H9 (cell line): ENCODE results near the gene ZNF425. TPM values are rescaled to one million over a fixed set of nuclear protein-coding genes. Genes with fewer than 3 reads are reported as not detected.

ENCODE experiments used
- DNase-seq: peaks from one replicate; pipeline ENCODE4 v3.0.0-alpha.2; 2017
- H2AFZ ChIP-seq: one replicate; pipeline ENCODE4 v1.6.1; 2013; ENCODE audit warnings: mild to moderate bottlenecking, low read length, control low read depth, moderate library complexity
- H2AK5ac ChIP-seq: 2 replicates; pipeline ENCODE4 v1.6.1; 2013; ENCODE audit warnings: low read length, control low read depth, mixed read lengths; ENCODE audit not compliant: insufficient read length
- H2BK120ac ChIP-seq: one replicate; pipeline ENCODE4 v1.6.1; 2013; ENCODE audit warnings: low read depth, mild to moderate bottlenecking, low read length, control low read depth, inconsistent platforms; ENCODE audit not compliant: poor library complexity, severe bottlenecking
- H2BK12ac ChIP-seq: 2 replicates; pipeline ENCODE4 v1.6.1; 2013; ENCODE audit warnings: low read length, control low read depth, mixed read lengths, low read depth; ENCODE audit not compliant: insufficient read length
- H2BK15ac ChIP-seq: 2 replicates; pipeline ENCODE4 v1.6.1; 2013; ENCODE audit warnings: low read depth, low read length, control low read depth
- H2BK20ac ChIP-seq: one replicate; pipeline ENCODE4 v1.6.1; 2013; ENCODE audit warnings: low read depth, mild to moderate bottlenecking, low read length, control low read depth, inconsistent platforms; ENCODE audit not compliant: poor library complexity, severe bottlenecking
- H2BK5ac ChIP-seq: 2 replicates; pipeline ENCODE4 v1.6.1; 2013; ENCODE audit warnings: low read length, control low read depth, mixed read lengths; ENCODE audit not compliant: insufficient read length
- H3K14ac ChIP-seq: 2 replicates; pipeline ENCODE4 v1.6.1; 2013; ENCODE audit warnings: low read length, control low read depth; ENCODE audit not compliant: insufficient read depth
- H3K18ac ChIP-seq: 2 replicates; pipeline ENCODE4 v1.6.1; 2013; ENCODE audit warnings: low read depth, mild to moderate bottlenecking, mixed read lengths, low read length, control low read depth; ENCODE audit not compliant: insufficient read length
- H3K23ac ChIP-seq: 2 replicates; pipeline ENCODE4 v1.6.1; 2013; ENCODE audit warnings: low read length, control low read depth, mixed read lengths, low read depth; ENCODE audit not compliant: insufficient read length
- H3K23me2 ChIP-seq: 2 replicates; pipeline ENCODE4 v1.6.1; 2013; ENCODE audit warnings: low read depth, mild to moderate bottlenecking, mixed read lengths, low read length, control low read depth; ENCODE audit not compliant: insufficient read length, poor library complexity, severe bottlenecking
- H3K27ac ChIP-seq: 2 replicates; pipeline ENCODE4 v1.5.1; 2013; ENCODE audit warnings: low read length, control low read depth, mixed read lengths, low read depth; ENCODE audit not compliant: insufficient read length
- H3K27me3 ChIP-seq: 2 replicates; pipeline ENCODE4 v1.6.1; 2013; ENCODE audit warnings: low read length, control low read depth, inconsistent platforms; ENCODE audit not compliant: insufficient read depth
- H3K4ac ChIP-seq: 2 replicates; pipeline ENCODE4 v1.6.1; 2013; ENCODE audit warnings: low read depth, mild to moderate bottlenecking, control low read depth, inconsistent platforms, low read length, moderate library complexity
- H3K4me1 ChIP-seq: 2 replicates; pipeline ENCODE4 v1.6.1; 2013; ENCODE audit warnings: low read length, control low read depth, inconsistent platforms; ENCODE audit not compliant: insufficient read depth
- H3K4me2 ChIP-seq: 2 replicates; pipeline ENCODE4 v1.6.1; 2013; ENCODE audit warnings: low read length, control low read depth, mixed read lengths; ENCODE audit not compliant: insufficient read length, insufficient read depth
- H3K56ac ChIP-seq: 2 replicates; pipeline ENCODE4 v1.6.1; 2013; ENCODE audit warnings: low read depth, mild to moderate bottlenecking, mixed read lengths, low read length, control low read depth; ENCODE audit not compliant: insufficient read length
- H3K79me1 ChIP-seq: 2 replicates; pipeline ENCODE4 v1.6.1; 2013; ENCODE audit warnings: low read depth, mild to moderate bottlenecking, moderate library complexity, low read length, control low read depth, inconsistent platforms; ENCODE audit not compliant: insufficient read depth, poor library complexity, severe bottlenecking
- H3K79me2 ChIP-seq: 2 replicates; pipeline ENCODE4 v1.6.1; 2013; ENCODE audit warnings: low read length, control low read depth, inconsistent platforms; ENCODE audit not compliant: insufficient read depth
- H3K9ac ChIP-seq: 2 replicates; pipeline ENCODE4 v1.6.1; 2013; ENCODE audit warnings: low read length, control low read depth, mixed read lengths; ENCODE audit not compliant: insufficient read length; ENCODE audit errors: extremely low read depth
- H3K9me3 ChIP-seq: one replicate; pipeline ENCODE4 v1.6.1; 2013; ENCODE audit warnings: low read depth, low read length, inconsistent platforms; ENCODE audit not compliant: control insufficient read depth
- H3T11ph ChIP-seq: one replicate; pipeline ENCODE4 v1.6.1; 2013; ENCODE audit warnings: mild to moderate bottlenecking, low read length, control low read depth, inconsistent platforms
- H4K20me1 ChIP-seq: one replicate; pipeline ENCODE4 v1.6.1; 2013; ENCODE audit not compliant: control insufficient read depth, insufficient read length, insufficient read depth
- H4K5ac ChIP-seq: 2 replicates; pipeline ENCODE4 v1.6.1; 2013; ENCODE audit warnings: low read depth, mild to moderate bottlenecking, mixed read lengths, low read length, control low read depth; ENCODE audit not compliant: insufficient read length
- H4K8ac ChIP-seq: replicated peaks from 2 replicates; pipeline ENCODE4 v1.6.1; 2013; ENCODE audit warnings: low read length, control low read depth, mixed read lengths, low read depth; ENCODE audit not compliant: insufficient read length
- H4K91ac ChIP-seq: 2 replicates; pipeline ENCODE4 v1.6.1; 2013; ENCODE audit warnings: low read depth, mild to moderate bottlenecking, moderate library complexity, mixed read lengths, low read length, control low read depth; ENCODE audit not compliant: insufficient read length
- H3K27ac Mint-ChIP-seq, 3 experiments: 2 replicates in 2 of 3; 3 replicates in 1 of 3; pipeline ENCODE4 v1.8.0; 2020 to 2021; ENCODE audit warnings: mixed read lengths in 3 of 3, mild to moderate bottlenecking in 1 of 3, moderate library complexity in 1 of 3
- H3K27me3 Mint-ChIP-seq: 2 replicates; pipeline ENCODE4 v1.8.0; 2021; ENCODE audit warnings: low read depth, mild to moderate bottlenecking, moderate library complexity, mixed read lengths
- H3K36me3 Mint-ChIP-seq, 3 experiments: 2 replicates in 2 of 3; 3 replicates in 1 of 3; pipeline ENCODE4 v1.8.0; 2020 to 2021; ENCODE audit warnings: low read depth in 3 of 3, mixed read lengths in 3 of 3; ENCODE audit not compliant: insufficient read depth in 1 of 3
- H3K4me1 Mint-ChIP-seq, 2 experiments: 2 replicates each; pipeline ENCODE4 v1.8.0; 2020; ENCODE audit warnings: mixed read lengths in 2 of 2
- H3K4me3 Mint-ChIP-seq, 2 experiments: 2 replicates in 1 of 2; 3 replicates in 1 of 2; pipeline ENCODE4 v1.8.0; 2020 to 2021; ENCODE audit warnings: mild to moderate bottlenecking in 2 of 2, mixed read lengths in 2 of 2, moderate library complexity in 1 of 2
- H3K9me3 Mint-ChIP-seq, 2 experiments: 2 replicates in 1 of 2; 3 replicates in 1 of 2; pipeline ENCODE4 v1.8.0; 2020; ENCODE audit warnings: mild to moderate bottlenecking in 2 of 2, mixed read lengths in 2 of 2, moderate library complexity in 1 of 2
- CTCF ChIP-seq: fragments of 200-600 bp; sonication (generic); conservative IDR thresholded peaks from 3 replicates; pipeline ENCODE4 v1.8.0; 2021; ENCODE audit warnings: antibody characterized with exemption, mild to moderate bottlenecking
- WGBS: extraction: QIAGEN DNeasy Blood & Tissue Kit; methylation state at CpG from one replicate; pipeline ENCODE4 v1.1.7; 2013; ENCODE audit warnings: missing lambda C conversion rate, low lambda C conversion rate, mixed read lengths; ENCODE audit not compliant: insufficient read length; ENCODE audit errors: extremely low coverage; 5-methylcytosine and 5-hydroxymethylcytosine counted together
- total RNA-seq: library from RNA; stranded (reverse); gene quantifications from 2 replicates; pipeline ENCODE4 v1.2.1, GENCODE V29; 2021

ZNF425 gene
- total RNA-seq, 1 experiment from 2014 or later: 5.4 TPM

GRCh38 chr7:149053384-149053783, 72.7 kb downstream of the ZNF425 start:
- Histone ChIP-seq H4K91ac (no peak overlapping the region), H2AK5ac (no peak overlapping the region), H3K14ac (no peak overlapping the region), H4K8ac (no peak overlapping the region), H3K18ac (no peak overlapping the region), H2BK20ac (no peak overlapping the region), H2AFZ (no peak overlapping the region), H3K56ac (no peak overlapping the region), H2BK120ac (no peak overlapping the region), H2BK12ac (no peak overlapping the region), H3K79me1 (no peaks in the 10 kb centered on the region), H3K27me3 (no peaks in the 10 kb centered on the region), H4K5ac (no peak overlapping the region), H4K20me1 (no peaks in the 10 kb centered on the region), H3K4me2 (no peak overlapping the region), H2BK5ac (no peak overlapping the region), H3K23me2 (no peaks in the 10 kb centered on the region), H2BK15ac (no peak overlapping the region), H3K9me3 (no peaks in the 10 kb centered on the region), H3K4me1 (no peaks in the 10 kb centered on the region), H3T11ph (no peak overlapping the region), H3K23ac (no peak overlapping the region), H3K9ac (no peak overlapping the region), H3K4ac (no peak overlapping the region), H3K27ac (no peak overlapping the region), H3K79me2 (no peaks in the 10 kb centered on the region)
- Mint-ChIP-seq H3K27me3 (peaks cover 5% of the 10 kb centered on the region), H3K27ac (no peak overlapping the region), H3K36me3 (no peaks in the 10 kb centered on the region), H3K4me1 (no peaks in the 10 kb centered on the region), H3K9me3 (peaks cover 3 to 6% of the 10 kb centered on the region in 2 experiments; a peak in 2 of 5 replicates), H3K4me3 (no peak overlapping the region)
- no CpG with 5 or more reads among the region's 1 CpG for WGBS
- no peak for DNase-seq
- TF ChIP-seq CTCF: no peak

Other genes with a start within 250 kb of the ZNF425 start
- 39.4 and 41.3 TPM in 2 replicates for gene EZH2, start 242.0 kb downstream of the ZNF425 start, total RNA-seq
- gene PDIA4, start 97.8 kb downstream of the ZNF425 start, total RNA-seq: 217 and 230 TPM in 2 replicates
- gene ZNF786, start 35.6 kb downstream of the ZNF425 start, total RNA-seq: 24.1 and 25.1 TPM in 2 replicates
- gene ZNF398, start 21.1 kb upstream of the ZNF425 start, total RNA-seq: 62.1 and 62.4 TPM in 2 replicates
- 39.0 and 39.9 TPM in 2 replicates for gene ZNF282, start 69.2 kb upstream of the ZNF425 start, total RNA-seq
- gene ZNF212, start 113.3 kb upstream of the ZNF425 start, total RNA-seq: 21.1 and 22.9 TPM in 2 replicates
- gene ZNF783, start 135.9 kb upstream of the ZNF425 start, total RNA-seq: 13.5 and 13.6 TPM in 2 replicates